C4-2B (cell line): ENCODE measurements around the gene KIAA1549.

Experiments
- H3K27ac ChIP-seq: fragments of 450-650 bp; 2 replicates; pipeline ENCODE4 v1.5.1; 2017
- CTCF ChIP-seq: fragments of 450-650 bp; conservative IDR thresholded peaks from 2 replicates; pipeline ENCODE4 v1.5.1; 2017; ENCODE audit warnings: mild to moderate bottlenecking
- ZFX ChIP-seq: fragments of 450-650 bp; IDR thresholded peaks from 2 replicates; pipeline ENCODE4 v1.6.1; 2017

Gene KIAA1549

GRCh38 chr7:138881579-138882188, 99.5 kb downstream of the KIAA1549 start:
- H3K27ac ChIP-seq, result no peak overlapping the region
- TF ChIP-seq CTCF, result no peak
- no peak for TF ChIP-seq ZFX

- H3K27ac ChIP-seq, result no peak overlapping the region
- no peak for TF ChIP-seq CTCF
- no peak for TF ChIP-seq ZFX
These were observed 100.2 kb downstream of the KIAA1549 start for GRCh38 chr7:138880881-138881578.

GRCh38 chr7:138879356-138879755, 101.8 kb downstream of the KIAA1549 start:
- H3K27ac ChIP-seq, result no peak overlapping the region
- TF ChIP-seq CTCF (no peak), ZFX (no peak)

- H3K27ac ChIP-seq, result no peak overlapping the region
- no peak for TF ChIP-seq CTCF
- TF ChIP-seq ZFX, result no peak
These were observed 102.3 kb downstream of the KIAA1549 start for GRCh38 chr7:138878856-138879255.

- no peak for TF ChIP-seq ZFX
- no peak for TF ChIP-seq CTCF
- H3K27ac ChIP-seq, result no peak overlapping the region
These were observed 103.1 kb downstream of the KIAA1549 start for GRCh38 chr7:138878051-138878450.

- no peak overlapping the region for H3K27ac ChIP-seq
- TF ChIP-seq ZFX (no peak), CTCF (no peak)
These were observed 104.9 kb downstream of the KIAA1549 start for GRCh38 chr7:138876326-138876725.

- TF ChIP-seq ZFX (no peak), CTCF (no peak)
- H3K27ac ChIP-seq, result no peak overlapping the region
These were observed 105.4 kb downstream of the KIAA1549 start for GRCh38 chr7:138875794-138876193.
